Astrocyte (in vitro differentiated cells and primary cell): ENCODE data around the gene RTF1.

Experiments
- EZH2 ChIP-seq: IDR thresholded peaks from 2 replicates; pipeline ENCODE4 v1.6.1; 2012; ENCODE audit warnings: mild to moderate bottlenecking, low read length, inconsistent platforms; ENCODE audit not compliant: insufficient read depth
- TF ChIP-seq, protein P1 (sequence below): IDR thresholded peaks from 2 replicates; pipeline ENCODE4 v1.5.1; 2011; ENCODE audit warnings: low read depth, mild to moderate bottlenecking, inconsistent platforms, low read length, moderate library complexity; ENCODE audit not compliant: insufficient read depth

DNA sequence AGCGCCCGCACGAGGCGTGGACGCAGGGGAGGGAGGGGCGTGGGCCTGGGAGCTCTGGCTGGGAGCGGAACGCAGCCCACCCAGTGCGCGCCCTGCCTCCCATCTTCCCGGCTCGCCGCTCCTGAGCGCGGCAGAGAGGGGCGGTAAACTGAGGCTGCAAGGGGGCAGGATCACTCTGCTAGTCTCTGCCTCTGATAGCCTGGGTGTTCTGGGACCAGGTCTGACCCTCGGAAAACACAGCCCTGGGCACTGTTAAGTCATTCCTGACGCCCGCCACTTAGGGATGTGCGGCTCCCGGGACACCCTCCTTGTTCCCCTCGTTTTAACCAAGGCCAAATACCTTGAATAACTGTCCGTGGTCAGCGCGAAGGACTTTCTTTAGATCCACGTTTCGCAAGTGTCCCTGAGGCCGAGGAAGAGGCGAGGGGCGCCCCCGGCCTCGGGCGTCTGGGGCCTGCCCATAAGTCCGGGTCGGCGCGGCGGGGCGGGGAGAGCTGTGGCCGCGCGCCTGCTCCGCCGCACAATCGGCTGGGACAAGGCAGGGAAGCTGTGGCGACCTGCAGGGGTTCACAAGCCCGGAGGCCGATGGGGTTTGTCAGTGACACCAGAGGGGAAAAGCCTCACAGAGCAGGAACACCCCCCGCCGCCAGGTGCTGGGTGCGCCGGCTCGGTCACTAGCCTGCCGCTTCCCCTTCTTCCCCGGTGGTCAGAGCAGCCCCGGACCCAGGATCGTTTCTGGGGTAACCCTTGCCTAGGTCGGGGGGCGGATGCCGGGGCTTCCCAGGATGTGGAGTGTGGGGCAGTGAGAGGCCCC is 78.2 kb downstream of the RTF1 start:
- peak; percentile 99 for TF ChIP-seq EZH2
- TF ChIP-seq, protein P1, sequence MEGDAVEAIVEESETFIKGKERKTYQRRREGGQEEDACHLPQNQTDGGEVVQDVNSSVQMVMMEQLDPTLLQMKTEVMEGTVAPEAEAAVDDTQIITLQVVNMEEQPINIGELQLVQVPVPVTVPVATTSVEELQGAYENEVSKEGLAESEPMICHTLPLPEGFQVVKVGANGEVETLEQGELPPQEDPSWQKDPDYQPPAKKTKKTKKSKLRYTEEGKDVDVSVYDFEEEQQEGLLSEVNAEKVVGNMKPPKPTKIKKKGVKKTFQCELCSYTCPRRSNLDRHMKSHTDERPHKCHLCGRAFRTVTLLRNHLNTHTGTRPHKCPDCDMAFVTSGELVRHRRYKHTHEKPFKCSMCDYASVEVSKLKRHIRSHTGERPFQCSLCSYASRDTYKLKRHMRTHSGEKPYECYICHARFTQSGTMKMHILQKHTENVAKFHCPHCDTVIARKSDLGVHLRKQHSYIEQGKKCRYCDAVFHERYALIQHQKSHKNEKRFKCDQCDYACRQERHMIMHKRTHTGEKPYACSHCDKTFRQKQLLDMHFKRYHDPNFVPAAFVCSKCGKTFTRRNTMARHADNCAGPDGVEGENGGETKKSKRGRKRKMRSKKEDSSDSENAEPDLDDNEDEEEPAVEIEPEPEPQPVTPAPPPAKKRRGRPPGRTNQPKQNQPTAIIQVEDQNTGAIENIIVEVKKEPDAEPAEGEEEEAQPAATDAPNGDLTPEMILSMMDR = no peak
